ENCODE data around the gene BTBD7.

Gene BTBD7

GRCh38 chr14:93328546-93328945 lies 4.3 kb downstream of the BTBD7 start:
- DNase-seq, result no peak

GRCh38 chr14:93326196-93326595 lies 6.6 kb downstream of the BTBD7 start:
- DNase-seq, result no peak

- no peak for DNase-seq
Measured at GRCh38 chr14:93323600-93324174, 9.1 kb downstream of the BTBD7 start.

GRCh38 chr14:93322929-93323599 lies 9.8 kb downstream of the BTBD7 start:
- no peak for DNase-seq

- no peak for DNase-seq
Measured at GRCh38 chr14:93320489-93320888, 12.3 kb downstream of the BTBD7 start.

- no peak for DNase-seq
Measured at GRCh38 chr14:93319958-93320357, 12.9 kb downstream of the BTBD7 start.

GRCh38 chr14:93319494-93319893 lies 13.3 kb downstream of the BTBD7 start:
- DNase-seq, result no peak

- no peak for DNase-seq
Measured at GRCh38 chr14:93318927-93319326, 13.9 kb downstream of the BTBD7 start.

- DNase-seq, result no peak
Measured at GRCh38 chr14:93317875-93318807, 14.7 kb downstream of the BTBD7 start.

GRCh38 chr14:93317210-93317874 lies 15.5 kb downstream of the BTBD7 start:
- no peak for DNase-seq

- DNase-seq, result no peak
Measured at GRCh38 chr14:93316716-93317115, 16.1 kb downstream of the BTBD7 start.

- DNase-seq, result no peak
Measured at GRCh38 chr14:93315575-93315974, 17.3 kb downstream of the BTBD7 start.

GRCh38 chr14:93311082-93311481 lies 21.8 kb downstream of the BTBD7 start:
- DNase-seq, result no peak

- DNase-seq, result no peak
Measured at GRCh38 chr14:93309427-93309966, 23.3 kb downstream of the BTBD7 start.

- DNase-seq, result no peak
Measured at GRCh38 chr14:93308686-93309345, 24.0 kb downstream of the BTBD7 start.

- no peak for DNase-seq
Measured at GRCh38 chr14:93306812-93307211, 26.0 kb downstream of the BTBD7 start.

GRCh38 chr14:93305725-93306418 lies 27.0 kb downstream of the BTBD7 start:
- DNase-seq, result no peak

- DNase-seq, result no peak
Measured at GRCh38 chr14:93304771-93305170, 28.1 kb downstream of the BTBD7 start.

- no peak for DNase-seq
Measured at GRCh38 chr14:93303659-93304058, 29.2 kb downstream of the BTBD7 start.

GRCh38 chr14:93302688-93303581 lies 29.9 kb downstream of the BTBD7 start:
- no peak for DNase-seq

All from activated CD8-positive, alpha-beta memory T cell treated with anti-CD3 and anti-CD28 coated beads, Interleukin-2, amount 50 U/mL, for 48 hours (primary cell).